D721Med (cell line): ENCODE data around the gene SMOC2.

ENCODE experiments used
- DNase-seq: peaks from one replicate; pipeline ENCODE4 v3.0.0; 2011; ENCODE audit warnings: low spot score; ENCODE audit not compliant: insufficient read length
- FAIRE-seq: peaks from 2 replicates; lab custom pipeline; 2011; peaks lifted over from hg19 to GRCh38; lab: Jason Lieb, UNC
- TF ChIP-seq, protein P1 (sequence below): IDR thresholded peaks from 2 replicates; pipeline ENCODE4 v1.5.1; 2012; ENCODE audit warnings: mild to moderate bottlenecking, control low read depth; ENCODE audit not compliant: insufficient read depth; ENCODE audit errors: missing control alignments

SMOC2 gene

DNA sequence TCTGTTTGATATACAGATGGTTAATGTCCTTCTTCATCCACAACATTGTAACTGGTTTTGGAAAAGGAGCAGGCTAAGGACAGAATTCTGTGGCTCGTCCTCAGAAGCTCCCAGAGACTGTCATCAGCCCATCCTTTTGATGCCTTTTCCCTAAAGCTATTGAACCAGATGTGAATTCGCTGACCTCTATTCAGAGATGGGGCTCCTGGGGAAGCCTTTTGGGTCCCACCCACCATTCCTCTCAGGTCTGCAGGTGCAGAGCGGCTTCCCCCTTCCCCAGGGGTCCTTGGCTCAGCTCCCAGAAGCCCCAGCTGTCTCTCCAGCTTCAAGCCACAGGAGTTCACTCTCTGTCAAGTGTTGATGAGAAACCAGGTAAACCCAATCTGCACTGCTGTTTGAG, 191.7 kb downstream of the SMOC2 start:
- TF ChIP-seq, protein P1, sequence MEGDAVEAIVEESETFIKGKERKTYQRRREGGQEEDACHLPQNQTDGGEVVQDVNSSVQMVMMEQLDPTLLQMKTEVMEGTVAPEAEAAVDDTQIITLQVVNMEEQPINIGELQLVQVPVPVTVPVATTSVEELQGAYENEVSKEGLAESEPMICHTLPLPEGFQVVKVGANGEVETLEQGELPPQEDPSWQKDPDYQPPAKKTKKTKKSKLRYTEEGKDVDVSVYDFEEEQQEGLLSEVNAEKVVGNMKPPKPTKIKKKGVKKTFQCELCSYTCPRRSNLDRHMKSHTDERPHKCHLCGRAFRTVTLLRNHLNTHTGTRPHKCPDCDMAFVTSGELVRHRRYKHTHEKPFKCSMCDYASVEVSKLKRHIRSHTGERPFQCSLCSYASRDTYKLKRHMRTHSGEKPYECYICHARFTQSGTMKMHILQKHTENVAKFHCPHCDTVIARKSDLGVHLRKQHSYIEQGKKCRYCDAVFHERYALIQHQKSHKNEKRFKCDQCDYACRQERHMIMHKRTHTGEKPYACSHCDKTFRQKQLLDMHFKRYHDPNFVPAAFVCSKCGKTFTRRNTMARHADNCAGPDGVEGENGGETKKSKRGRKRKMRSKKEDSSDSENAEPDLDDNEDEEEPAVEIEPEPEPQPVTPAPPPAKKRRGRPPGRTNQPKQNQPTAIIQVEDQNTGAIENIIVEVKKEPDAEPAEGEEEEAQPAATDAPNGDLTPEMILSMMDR, result no peak
- no peak for FAIRE-seq
- DNase-seq, result no peak

DNA sequence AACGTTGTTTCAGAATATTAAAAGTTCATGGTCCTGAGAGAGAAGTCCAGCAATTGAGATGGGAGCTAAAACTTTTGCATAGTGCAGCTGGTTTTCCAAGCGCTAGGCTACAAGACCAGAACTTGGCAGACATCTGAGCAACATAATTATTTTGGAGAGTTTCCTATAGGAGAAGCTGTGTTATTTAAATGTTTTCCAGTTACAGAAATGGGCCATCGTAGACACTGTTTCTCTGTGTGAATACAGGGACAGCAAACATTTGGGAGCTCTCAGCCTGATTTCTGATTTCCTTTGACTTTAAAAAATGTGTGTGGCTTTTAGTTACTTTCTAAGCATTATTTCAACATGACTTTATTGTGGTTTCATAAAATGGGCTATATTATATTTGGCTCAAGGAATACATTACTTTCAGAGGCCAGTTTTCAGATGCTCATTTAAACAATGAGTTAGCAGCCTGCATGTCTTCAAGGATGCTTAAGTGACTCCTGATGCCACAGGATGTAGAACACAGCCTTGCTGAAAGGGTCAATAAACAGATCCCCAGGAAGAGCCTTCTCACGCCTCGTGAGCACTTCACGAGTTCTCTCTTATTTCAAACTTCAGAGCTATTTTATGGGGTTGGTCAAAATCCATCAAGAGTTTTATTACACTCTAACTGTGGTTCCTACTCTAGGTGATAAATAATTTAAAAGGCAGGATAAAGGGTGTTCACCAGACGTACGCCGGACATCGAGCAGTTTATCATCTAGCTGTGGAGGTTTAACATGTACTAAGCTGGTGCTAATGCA, 193.8 kb downstream of the SMOC2 start:
- TF ChIP-seq, protein P1, result no peak
- DNase-seq (no peak), FAIRE-seq (no peak)

DNA sequence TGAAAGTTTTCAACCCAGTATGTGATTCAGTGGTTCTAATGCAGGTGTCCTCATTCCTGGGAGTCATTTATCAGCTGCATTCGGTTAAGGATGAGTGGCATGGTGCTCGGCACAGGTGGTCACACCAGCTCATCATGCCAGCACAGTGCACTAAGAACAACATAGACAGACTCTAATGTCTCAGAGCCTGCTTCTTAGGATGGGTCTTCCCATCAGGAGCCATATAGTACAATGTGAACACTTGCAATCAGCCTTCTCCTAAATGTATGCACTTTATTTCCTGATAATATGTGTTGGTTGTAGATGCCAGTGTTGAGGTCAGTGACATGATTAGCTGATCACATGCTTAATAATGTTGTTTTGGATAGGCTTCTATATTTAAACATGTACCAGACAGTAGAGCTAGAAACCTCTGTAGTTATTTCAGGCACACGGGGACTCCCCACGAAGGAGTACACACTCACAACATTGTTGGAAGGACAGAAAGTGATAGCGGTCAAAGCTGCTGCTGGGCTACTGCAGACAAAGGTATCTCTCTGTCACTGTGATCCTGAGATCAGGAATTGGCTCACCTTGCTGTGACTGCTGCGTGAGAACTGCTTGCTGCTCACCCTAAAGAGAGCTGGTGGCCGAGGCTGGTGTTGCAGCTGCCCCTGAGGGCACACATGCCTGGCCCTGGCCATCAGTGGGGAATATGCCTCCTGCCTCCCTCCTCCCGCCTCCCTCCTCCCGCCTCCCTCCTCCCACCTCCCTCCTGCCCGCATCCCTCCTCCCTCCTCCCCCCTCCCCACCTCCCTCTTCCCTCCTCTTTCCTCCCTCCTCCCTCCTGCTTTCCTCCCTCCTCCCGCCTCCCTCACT, 195.4 kb downstream of the SMOC2 start:
- FAIRE-seq (no peak), DNase-seq (no peak)
- TF ChIP-seq, protein P1, result no peak

DNA sequence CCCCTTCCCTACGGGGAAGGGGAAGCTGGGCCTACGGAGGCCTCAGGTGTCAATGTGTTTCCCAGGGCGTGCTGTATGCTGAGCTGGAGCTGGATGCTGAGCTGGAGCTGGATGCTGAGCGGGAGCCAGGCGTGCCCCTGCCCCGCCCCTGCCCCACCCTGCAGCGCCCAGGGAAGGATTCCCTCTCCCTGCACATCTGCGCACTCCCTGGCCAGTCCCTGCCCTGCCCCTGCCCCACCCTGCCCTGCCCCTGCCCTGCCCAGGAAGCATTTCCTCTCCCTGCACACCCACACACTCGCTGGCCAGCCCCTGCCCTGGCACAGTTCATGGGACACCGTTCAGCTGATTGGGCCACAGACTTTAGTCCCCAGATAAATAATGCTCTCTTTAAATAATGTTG, 196.8 kb downstream of the SMOC2 start:
- DNase-seq (no peak), FAIRE-seq (no peak)
- TF ChIP-seq, protein P1, result no peak

DNA sequence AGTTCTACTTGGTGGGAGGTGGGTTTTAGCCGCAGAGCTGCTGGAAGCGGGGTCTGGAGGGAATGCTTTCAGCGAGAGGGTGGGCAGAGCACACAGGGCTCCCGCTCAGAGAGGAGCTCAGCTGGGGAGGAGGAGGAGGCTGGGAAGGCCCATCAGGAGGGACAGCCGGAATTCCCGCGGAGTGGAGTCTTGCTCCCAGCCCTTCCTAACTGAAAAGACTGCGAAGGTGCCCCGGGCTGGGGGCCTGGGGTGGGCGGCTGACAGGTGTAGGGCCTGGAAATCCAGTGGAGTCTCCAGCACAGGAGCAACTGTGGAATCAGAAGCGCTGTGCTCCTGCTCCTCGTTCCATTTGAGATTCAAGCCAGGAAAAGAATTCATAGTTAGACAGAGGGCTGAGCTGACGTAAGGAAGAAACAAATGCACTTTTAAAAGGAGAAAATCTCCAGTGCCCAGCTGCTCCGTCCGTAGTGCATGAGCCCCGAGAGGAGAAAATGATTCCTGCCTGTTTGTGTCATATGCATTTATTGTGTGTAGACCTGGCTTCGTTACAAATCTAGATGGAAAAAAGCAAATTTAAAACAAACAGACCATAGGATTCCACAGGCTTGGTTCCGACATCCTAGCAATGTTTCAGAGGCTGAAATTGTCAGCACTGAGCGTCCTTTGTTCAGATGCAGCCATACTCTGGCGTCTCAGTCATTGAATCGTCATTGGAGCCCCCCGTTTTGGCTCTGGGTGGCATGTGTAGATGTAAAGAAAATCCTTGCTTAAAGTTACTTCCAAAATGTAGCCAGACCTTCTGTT, 197.7 kb downstream of the SMOC2 start:
- TF ChIP-seq, protein P1, result no peak
- no peak for FAIRE-seq
- DNase-seq, result no peak

DNA sequence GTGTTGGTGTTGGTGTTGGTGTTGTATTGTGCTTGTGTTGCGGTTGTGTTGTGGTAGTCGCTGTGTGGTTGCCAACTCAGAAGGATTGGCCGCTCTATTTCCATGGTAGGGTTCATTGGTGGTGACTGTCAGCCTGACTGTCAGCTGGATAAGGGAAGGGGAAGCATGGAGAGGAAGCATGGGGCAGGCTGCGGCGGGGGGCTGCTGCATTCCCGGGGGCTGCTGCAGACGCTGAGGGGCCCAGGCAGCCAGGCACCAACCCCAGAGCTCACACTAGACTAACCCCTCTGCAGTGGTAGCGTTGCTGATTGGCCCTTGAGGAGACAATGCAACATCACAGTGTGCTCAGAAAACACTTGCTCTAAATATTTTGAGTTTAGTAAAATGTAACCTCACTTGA, 199.2 kb downstream of the SMOC2 start:
- FAIRE-seq, result no peak
- no peak for DNase-seq
- TF ChIP-seq, protein P1, result no peak
